Astrocyte (in vitro differentiated cells and primary cell): ENCODE results near the gene CSK.

Experiments
- CTCF ChIP-seq: IDR thresholded peaks from 2 replicates; pipeline ENCODE4 v1.5.1; 2011; ENCODE audit warnings: low read depth, mild to moderate bottlenecking, inconsistent platforms, low read length, moderate library complexity; ENCODE audit not compliant: insufficient read depth
- EZH2 ChIP-seq: IDR thresholded peaks from 2 replicates; pipeline ENCODE4 v1.6.1; 2012; ENCODE audit warnings: mild to moderate bottlenecking, low read length, inconsistent platforms; ENCODE audit not compliant: insufficient read depth

GRCh38 chr15:74824976-74825375 is 43.1 kb downstream of the CSK start:
- TF ChIP-seq CTCF (no peak), EZH2 (no peak)
